Thoracic aorta (tissue), 2 donors: ENCODE data around the gene SPPL2A. TPM values are rescaled to one million over a fixed set of nuclear protein-coding genes. Genes with fewer than 3 reads are reported as not detected.

Source experiments
- ATAC-seq: fragments of 150-250 bp; one replicate; pipeline ENCODE4 v1.8.0; 2017; ENCODE audit warnings: low read depth; ENCODE audit not compliant: insufficient number of reproducible peaks, low FRiP score
- DNase-seq: peaks from one replicate; pipeline ENCODE4 v3.0.0-alpha.2; 2020; ENCODE audit warnings: low spot score
- H3K27ac ChIP-seq, 2 donors: fragments of 200-600 bp; sonication (generic); 1 replicate in 1 of 2; 2 replicates in 1 of 2; pipeline ENCODE4 v1.5.1; 2016; ENCODE audit warnings: mild to moderate bottlenecking in 2 of 2, moderate library complexity in 2 of 2
- H3K27me3 ChIP-seq: fragments of 200-600 bp; sonication (generic); replicated peaks from 2 replicates; pipeline ENCODE4 v1.6.0; 2016; ENCODE audit warnings: mild to moderate bottlenecking; ENCODE audit not compliant: insufficient read depth
- H3K36me3 ChIP-seq: fragments of 200-600 bp; sonication (generic); one replicate; pipeline ENCODE4 v1.5.1; 2016
- H3K4me1 ChIP-seq, 2 donors: fragments of 200-600 bp; sonication (generic); 1 replicate in 1 of 2; 2 replicates in 1 of 2; pipeline versions ENCODE4 v1.5.1 to v1.6.0; 2016; ENCODE audit warnings: low read depth in 2 of 2, mild to moderate bottlenecking in 1 of 2; ENCODE audit not compliant: control insufficient read depth in 1 of 2
- H3K4me3 ChIP-seq: fragments of 200-600 bp; sonication (generic); 2 replicates; pipeline ENCODE4 v1.5.1; 2016; ENCODE audit warnings: mild to moderate bottlenecking
- H3K9me3 ChIP-seq: fragments of 200-600 bp; sonication (generic); 2 replicates; pipeline ENCODE4 v1.5.1; 2016
- CTCF ChIP-seq: fragments of 200-600 bp; sonication (generic); IDR thresholded peaks from one replicate; pipeline ENCODE4 v1.5.1; 2019; ENCODE audit warnings: antibody characterized with exemption
- total RNA-seq, 2 donors: library from RNA; depleted of rRNA; stranded (reverse); fragments of >200 nt; gene quantifications; one replicate each; pipeline versions ENCODE4 v1.1.0 to v1.2.3, GENCODE V29; 2016

SPPL2A gene
- total RNA-seq, 2 donors from 2014 or later: 281 to 500 TPM

- H3K4me1 ChIP-seq: no peaks in the 10 kb centered on the region
- no peaks in the 10 kb centered on the region for H3K9me3 ChIP-seq
- no peak overlapping the region for H3K4me3 ChIP-seq
- TF ChIP-seq CTCF: no peak
- no peak overlapping the region for H3K27ac ChIP-seq
- no peak for DNase-seq
- H3K36me3 ChIP-seq: peaks cover 42% of the 10 kb centered on the region
- ATAC-seq: no peak
- H3K27me3 ChIP-seq: no peaks in the 10 kb centered on the region
These were observed 28.7 kb downstream of the SPPL2A start for GRCh38 chr15:50736823-50737222.

DNA sequence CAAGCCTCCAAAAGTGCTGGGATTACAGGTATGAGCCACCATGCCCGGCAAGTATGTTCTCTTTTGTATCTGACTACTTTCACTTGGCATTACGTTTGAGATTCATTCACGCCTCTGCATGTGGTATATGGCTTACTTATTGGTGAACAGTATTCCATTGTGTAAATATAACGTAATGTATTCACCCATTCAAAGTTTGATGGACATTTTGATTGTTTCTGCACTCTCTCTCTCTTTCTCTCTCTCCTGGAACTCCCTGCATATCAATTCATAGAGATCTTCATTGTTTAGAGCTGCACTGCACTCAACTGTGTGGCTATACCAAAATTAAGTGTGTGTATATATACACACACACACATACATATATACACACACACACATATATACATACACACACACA, 30.4 kb downstream of the SPPL2A start:
- TF ChIP-seq CTCF: no peak
- no peak for ATAC-seq

DNA sequence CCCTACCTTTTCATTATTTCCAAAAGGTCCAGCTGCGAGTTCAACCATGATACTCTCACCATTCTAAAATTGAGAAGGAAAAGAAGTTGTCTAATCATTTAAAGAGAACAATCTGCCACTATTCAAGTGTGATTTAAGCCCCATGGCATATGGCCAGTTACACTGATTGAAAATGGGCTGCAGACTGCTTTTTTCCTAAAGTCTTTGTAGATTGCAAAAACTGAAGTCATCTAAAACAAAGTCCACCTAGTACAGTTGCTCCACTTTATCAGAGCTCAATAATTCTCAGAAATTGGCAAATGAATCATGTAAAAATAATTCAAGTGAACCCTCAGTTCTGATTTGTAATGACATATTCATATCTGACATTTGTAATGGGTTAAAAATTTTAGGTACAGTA, 39.2 kb downstream of the SPPL2A start:
- H3K27me3 ChIP-seq: no peaks in the 10 kb centered on the region
- ATAC-seq: no peak
- H3K4me1 ChIP-seq: no peaks in the 10 kb centered on the region
- no peak overlapping the region for H3K27ac ChIP-seq
- H3K36me3 ChIP-seq: peaks cover 31% of the 10 kb centered on the region
- DNase-seq: no peak
- H3K9me3 ChIP-seq: no peaks in the 10 kb centered on the region
- H3K4me3 ChIP-seq: no peak overlapping the region
- TF ChIP-seq CTCF: no peak

More for the DNA sequence above, 30.4 kb downstream of the SPPL2A start:
- H3K27me3 ChIP-seq: no peaks in the 10 kb centered on the region
- H3K4me1 ChIP-seq: no peaks in the 10 kb centered on the region
- no peak overlapping the region for H3K27ac ChIP-seq
- no peak for DNase-seq
- no peak overlapping the region for H3K4me3 ChIP-seq
- peaks cover 40% of the 10 kb centered on the region for H3K36me3 ChIP-seq
- H3K9me3 ChIP-seq: no peaks in the 10 kb centered on the region

- Histone ChIP-seq H3K36me3 (peaks cover 32% of the 10 kb centered on the region), H3K4me3 (no peak overlapping the region), H3K27ac (no peak overlapping the region), H3K9me3 (no peaks in the 10 kb centered on the region), H3K4me1 (no peaks in the 10 kb centered on the region), H3K27me3 (no peaks in the 10 kb centered on the region)
- no peak for TF ChIP-seq CTCF
- ATAC-seq: no peak
- no peak for DNase-seq
These were observed 46.8 kb downstream of the SPPL2A start for GRCh38 chr15:50718700-50719125.

- DNase-seq: no peak
- peaks cover 11% of the 10 kb centered on the region for H3K36me3 ChIP-seq
- ATAC-seq: no peak
- no peak overlapping the region for H3K4me3 ChIP-seq
- H3K4me1 ChIP-seq: no peaks in the 10 kb centered on the region
- TF ChIP-seq CTCF: no peak
- no peaks in the 10 kb centered on the region for H3K9me3 ChIP-seq
- no peaks in the 10 kb centered on the region for H3K27me3 ChIP-seq
- H3K27ac ChIP-seq: no peak overlapping the region
These were observed 53.5 kb downstream of the SPPL2A start for GRCh38 chr15:50712018-50712417.
